Progenitor cell of endocrine pancreas (in vitro differentiated cells): ENCODE measurements around the gene PNISR. TPM values are rescaled to one million over a fixed set of nuclear protein-coding genes. Genes with fewer than 3 reads are reported as not detected.
A peak's percentile ranks its signal among the peaks of the same experiment; 100 is the strongest.

Experiments used
- DNase-seq: peaks from one replicate; pipeline ENCODE4 v3.0.0; 2021; ENCODE audit warnings: low spot score; ENCODE audit not compliant: unreplicated experiment
- H3K27ac Mint-ChIP-seq: 2 replicates; pipeline ENCODE4 v1.8.0; 2021; ENCODE audit warnings: mild to moderate bottlenecking, moderate library complexity, mixed read lengths
- H3K27me3 Mint-ChIP-seq: 2 replicates; pipeline ENCODE4 v1.8.0; 2021; ENCODE audit warnings: mixed read lengths
- H3K36me3 Mint-ChIP-seq: 2 replicates; pipeline ENCODE4 v1.8.0; 2022; ENCODE audit warnings: mixed read lengths; ENCODE audit not compliant: insufficient read depth
- H3K4me1 Mint-ChIP-seq: 2 replicates; pipeline ENCODE4 v1.8.0; 2021; ENCODE audit warnings: low read depth, mixed read lengths
- H3K4me3 Mint-ChIP-seq: 2 replicates; pipeline ENCODE4 v1.8.0; 2021; ENCODE audit warnings: low read depth, mild to moderate bottlenecking, moderate library complexity, mixed read lengths
- H3K9me3 Mint-ChIP-seq: 2 replicates; pipeline ENCODE4 v1.8.0; 2021; ENCODE audit warnings: low read depth, mixed read lengths
- total RNA-seq: library from RNA; stranded (reverse); gene quantifications from 2 replicates; pipeline ENCODE4 v1.2.1, GENCODE V29; 2021
- TF ChIP-seq, protein P1 (sequence below): fragments of 200-600 bp; sonication (generic); IDR thresholded peaks from one replicate; pipeline ENCODE4 v1.5.0; 2021; ENCODE audit warnings: antibody characterized with exemption, mild to moderate bottlenecking; ENCODE audit not compliant: unreplicated experiment

PNISR gene
- total RNA-seq, 1 donor from 2014 or later = 207 TPM

DNA sequence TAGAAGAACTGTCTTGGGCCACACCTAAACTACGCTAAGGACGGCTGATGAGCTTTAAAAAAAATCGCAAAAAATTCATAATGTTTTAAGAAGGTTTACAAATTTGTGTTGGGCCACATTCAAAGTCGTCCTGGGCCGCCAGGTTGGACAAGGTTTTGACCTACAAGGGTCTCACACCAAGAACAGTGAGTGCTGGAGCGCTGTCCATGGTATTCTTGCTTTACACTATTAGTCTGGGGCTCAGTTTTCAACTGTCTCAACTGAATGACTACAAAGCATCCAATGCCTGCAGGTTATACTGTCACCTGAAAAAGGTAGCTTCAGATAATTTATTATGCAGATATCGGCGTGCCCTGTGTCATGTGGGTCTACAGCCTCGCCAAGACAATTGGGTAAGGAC lies 72.0 kb downstream of the PNISR start:
- Mint-ChIP-seq H3K36me3 (no peaks in the 10 kb centered on the region), H3K9me3 (no peaks in the 10 kb centered on the region), H3K4me3 (no peak overlapping the region), H3K4me1 (peaks cover 15% of the 10 kb centered on the region), H3K27ac (no peak overlapping the region), H3K27me3 (peaks cover 30% of the 10 kb centered on the region)
- TF ChIP-seq, protein P1, sequence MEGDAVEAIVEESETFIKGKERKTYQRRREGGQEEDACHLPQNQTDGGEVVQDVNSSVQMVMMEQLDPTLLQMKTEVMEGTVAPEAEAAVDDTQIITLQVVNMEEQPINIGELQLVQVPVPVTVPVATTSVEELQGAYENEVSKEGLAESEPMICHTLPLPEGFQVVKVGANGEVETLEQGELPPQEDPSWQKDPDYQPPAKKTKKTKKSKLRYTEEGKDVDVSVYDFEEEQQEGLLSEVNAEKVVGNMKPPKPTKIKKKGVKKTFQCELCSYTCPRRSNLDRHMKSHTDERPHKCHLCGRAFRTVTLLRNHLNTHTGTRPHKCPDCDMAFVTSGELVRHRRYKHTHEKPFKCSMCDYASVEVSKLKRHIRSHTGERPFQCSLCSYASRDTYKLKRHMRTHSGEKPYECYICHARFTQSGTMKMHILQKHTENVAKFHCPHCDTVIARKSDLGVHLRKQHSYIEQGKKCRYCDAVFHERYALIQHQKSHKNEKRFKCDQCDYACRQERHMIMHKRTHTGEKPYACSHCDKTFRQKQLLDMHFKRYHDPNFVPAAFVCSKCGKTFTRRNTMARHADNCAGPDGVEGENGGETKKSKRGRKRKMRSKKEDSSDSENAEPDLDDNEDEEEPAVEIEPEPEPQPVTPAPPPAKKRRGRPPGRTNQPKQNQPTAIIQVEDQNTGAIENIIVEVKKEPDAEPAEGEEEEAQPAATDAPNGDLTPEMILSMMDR = no peak
- no peak for DNase-seq

DNA sequence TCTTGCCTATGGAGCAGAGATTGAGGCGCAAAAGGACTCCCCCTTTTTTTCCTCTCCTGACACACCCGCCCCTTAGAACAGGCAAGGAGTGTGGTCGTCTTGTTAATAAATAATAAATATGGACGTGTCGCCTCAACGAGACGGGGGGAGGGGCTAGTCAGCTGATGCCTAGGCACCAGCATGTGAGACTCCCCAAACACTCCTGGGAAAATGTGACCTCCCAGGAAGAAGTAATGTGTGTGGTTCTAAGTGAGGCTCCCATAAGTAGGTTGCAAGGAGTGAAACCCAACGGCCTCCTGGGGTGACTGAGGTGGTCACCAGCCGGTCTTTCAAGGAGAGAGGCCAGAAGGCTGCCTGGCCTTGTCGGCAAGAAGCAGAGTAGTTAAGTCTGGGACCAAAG lies 74.5 kb downstream of the PNISR start:
- H3K36me3 Mint-ChIP-seq = no peaks in the 10 kb centered on the region
- H3K9me3 Mint-ChIP-seq = no peaks in the 10 kb centered on the region
- TF ChIP-seq, protein P1 = no peak
- no peak for DNase-seq
- peak overlapping the region; percentile 91 for H3K27ac Mint-ChIP-seq
- H3K4me3 Mint-ChIP-seq = peak overlapping the region; percentile 64
- peaks cover 12% of the 10 kb centered on the region for H3K27me3 Mint-ChIP-seq
- peaks cover 18% of the 10 kb centered on the region for H3K4me1 Mint-ChIP-seq

DNA sequence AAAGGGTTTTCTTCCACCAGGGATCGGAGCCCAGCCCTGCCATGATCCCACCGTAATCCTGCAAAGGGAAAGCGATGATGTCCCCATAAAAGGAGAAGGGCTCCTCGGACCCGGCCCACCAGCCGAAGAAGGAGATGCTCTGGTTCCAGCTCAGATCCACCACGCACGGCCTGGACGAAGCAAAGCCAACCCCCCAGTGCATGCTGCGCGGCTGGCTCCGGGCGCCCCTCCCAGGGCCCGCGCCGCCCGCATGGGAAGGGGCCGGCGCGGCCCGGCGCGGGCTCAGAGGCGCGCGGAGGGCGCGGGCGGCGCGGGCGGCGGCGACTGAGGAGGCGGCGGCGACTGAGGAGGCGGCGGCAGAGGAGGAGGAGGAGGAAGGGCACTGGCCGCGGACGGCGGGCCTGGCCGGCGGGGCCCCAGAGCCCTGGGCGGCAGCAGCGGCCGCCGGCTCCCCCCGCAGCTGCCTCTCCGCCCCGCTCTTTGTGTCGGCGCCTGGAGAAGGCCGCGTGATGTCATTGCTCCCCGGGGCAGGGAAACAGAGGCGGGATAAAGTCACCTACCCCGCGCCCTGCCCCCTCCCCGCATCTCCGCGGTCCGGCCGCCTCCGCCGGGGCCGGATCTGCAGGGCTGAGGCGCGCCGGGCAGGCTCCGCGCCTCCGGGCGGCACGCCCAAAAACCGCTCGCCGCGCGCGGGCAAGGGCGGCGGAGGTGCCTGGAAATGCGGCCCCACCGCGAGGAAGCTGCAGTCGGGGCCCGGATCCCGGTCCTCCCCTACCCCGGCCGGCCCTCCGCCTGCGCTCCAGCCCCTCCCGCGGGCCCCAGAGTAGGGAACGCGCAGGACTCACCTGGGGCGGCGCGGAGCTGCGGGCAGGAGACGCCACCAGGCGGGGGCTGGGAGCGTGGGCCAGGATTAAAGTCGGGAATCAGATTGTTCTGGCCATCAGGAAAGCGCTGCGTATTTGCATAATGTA lies 75.7 kb downstream of the PNISR start, which contains the start of gene FAXC:
Gene FAXC, minus strand, starts transcription at position 504 of the 971 bp plus-strand sequence. Its CDS starts 302 bp downstream, at position 202.
- TF ChIP-seq, protein P1 = peak; percentile 57
- H3K36me3 Mint-ChIP-seq = no peaks in the 10 kb centered on the region
- peaks cover 7% of the 10 kb centered on the region for H3K27me3 Mint-ChIP-seq
- peaks cover 18% of the 10 kb centered on the region for H3K4me1 Mint-ChIP-seq
- no peaks in the 10 kb centered on the region for H3K9me3 Mint-ChIP-seq
- peak; percentile 66 for DNase-seq
- H3K27ac Mint-ChIP-seq = peak within 1 kb of the TSS; percentile 92
- peak within 1 kb of the TSS; percentile 85 for H3K4me3 Mint-ChIP-seq

DNA sequence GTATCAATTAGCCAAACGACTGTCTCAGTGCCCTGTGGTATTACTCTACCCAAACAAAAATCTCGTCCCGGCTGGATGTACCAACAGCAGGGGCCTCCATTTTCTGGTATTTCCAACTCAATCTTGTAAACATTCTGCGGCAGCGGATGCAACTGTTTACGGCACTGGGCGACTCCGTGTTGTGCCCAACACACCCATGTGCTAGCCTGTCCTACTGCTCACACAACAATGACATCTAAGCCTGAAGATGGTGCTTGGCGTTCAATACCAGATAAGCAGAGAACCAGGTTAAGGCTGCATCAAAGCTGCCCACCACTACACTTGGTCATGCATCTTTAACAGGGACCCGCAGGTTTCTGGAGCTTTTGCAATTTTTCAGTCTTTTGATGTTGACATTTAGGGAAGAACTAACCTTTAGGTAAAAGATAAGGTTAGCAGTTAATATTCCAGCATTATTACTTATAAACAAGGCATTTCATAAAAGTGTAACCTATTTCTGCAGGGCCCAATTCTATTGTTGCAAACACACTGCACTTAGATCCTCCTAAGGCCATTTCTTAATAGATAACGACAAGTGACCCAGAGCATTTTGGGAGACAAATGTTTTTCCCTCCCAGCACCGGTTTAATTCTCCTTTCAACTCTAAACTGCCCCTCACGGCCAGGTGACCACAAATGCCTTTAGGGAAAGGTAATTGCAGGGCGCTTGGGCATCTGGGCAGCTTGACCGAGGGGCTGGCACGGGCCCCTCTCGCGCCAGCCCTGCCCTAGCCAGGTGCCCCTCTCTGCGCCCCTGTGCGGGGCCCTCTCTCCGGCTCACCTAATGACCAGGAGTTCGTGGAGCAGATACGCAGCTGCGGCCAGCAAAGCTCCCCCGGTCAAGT lies 76.6 kb downstream of the PNISR start:
- DNase-seq = no peak

More for the DNA sequence above, 76.6 kb downstream of the PNISR start:
- peaks cover 3% of the 10 kb centered on the region for H3K27me3 Mint-ChIP-seq
- H3K9me3 Mint-ChIP-seq = no peaks in the 10 kb centered on the region
- peaks cover 18% of the 10 kb centered on the region for H3K4me1 Mint-ChIP-seq
- peak overlapping the region; percentile 85 for H3K4me3 Mint-ChIP-seq
- H3K36me3 Mint-ChIP-seq = no peaks in the 10 kb centered on the region
- peak overlapping the region; percentile 92 for H3K27ac Mint-ChIP-seq
- TF ChIP-seq, protein P1 = no peak

Other genes with a start within 250 kb of the PNISR start
- gene FAXC, start 75.6 kb downstream of the PNISR start, total RNA-seq = 20.7 and 23.9 TPM in 2 replicates
- 4.2 and 4.8 TPM in 2 replicates for gene COQ3, start 31.1 kb downstream of the PNISR start, total RNA-seq
- 14.5 and 16.5 TPM in 2 replicates for gene USP45, start 90.1 kb upstream of the PNISR start, total RNA-seq
- gene CCNC, start 143.4 kb upstream of the PNISR start, total RNA-seq = 73.0 and 74.5 TPM in 2 replicates
- not detected in 2 replicates for gene PRDM13, start 181.5 kb upstream of the PNISR start, total RNA-seq